GM18508 (cell line): Measurements from ENCODE around the gene CTLA4.

ENCODE experiments used
- ATAC-seq: cut with Tn5 transposase; IDR thresholded peaks from one replicate; pipeline ENCODE4 v1.9.1; 2021; ENCODE audit warnings: moderate number of reproducible peaks; ENCODE audit not compliant: insufficient read depth, unreplicated experiment

CTLA4 gene

GRCh38 chr2:203918264-203918663 is 50.7 kb downstream of the CTLA4 start:
- no peak for ATAC-seq

GRCh38 chr2:203918839-203919238 is 51.3 kb downstream of the CTLA4 start:
- no peak for ATAC-seq
